ENCODE data around the gene BOC. TPM values are rescaled to one million over a fixed set of nuclear protein-coding genes. Genes with fewer than 3 reads are reported as not detected.
A peak's percentile ranks its signal among the peaks of the same experiment; 100 is the strongest.

BOC gene
- total RNA-seq, 3 donors from 2014 or later: 48.8 to 56.6 (median 55.1) TPM

- no peaks in the 10 kb centered on the region for H3K27me3 ChIP-seq
- intact Hi-C loops (cut with DNase I; ENCODE audit: low total_unique reads): no loop called here
- no peak for DNase-seq (ENCODE audit: low spot score in 2 of 2)
- peak overlapping the region; percentile 91 to 92 for H3K27ac ChIP-seq
- no peaks in the 10 kb centered on the region for H3K36me3 ChIP-seq
- H3K4me3 ChIP-seq: no peak overlapping the region
- H3K4me1 ChIP-seq: peaks cover 0 to 16% of the 10 kb centered on the region in 2 donors
- TF ChIP-seq POLR2AphosphoS5 (IDR thresholded peaks at IDR 0.05) (no peak), CTCF (IDR thresholded peaks at IDR 0.05) (no peak), POLR2A (IDR thresholded peaks at IDR 0.05) (no peak)
- no peaks in the 10 kb centered on the region for H3K9me3 ChIP-seq
Observed at GRCh38 chr3:113243846-113244245, 32.5 kb downstream of the BOC start.

- peak overlapping the region; percentile 92 to 97 for H3K27ac ChIP-seq
- no peaks in the 10 kb centered on the region for H3K27me3 ChIP-seq
- no peaks in the 10 kb centered on the region for H3K9me3 ChIP-seq
- TF ChIP-seq POLR2AphosphoS5 (IDR thresholded peaks at IDR 0.05) (peak in 2 of 3 donors; percentile 12 to 50), POLR2A (IDR thresholded peaks at IDR 0.05) (no peak)
- no peaks in the 10 kb centered on the region for H3K36me3 ChIP-seq
- peak overlapping the region in 1 of 3 donors; percentile 29 for H3K4me3 ChIP-seq
- intact Hi-C loops (cut with DNase I; ENCODE audit: low total_unique reads): no loop called here
- peaks cover 0 to 9% of the 10 kb centered on the region in 2 donors for H3K4me1 ChIP-seq
- no peak for DNase-seq (ENCODE audit: low spot score in 2 of 2)
Observed at GRCh38 chr3:113245761-113246161, 34.4 kb downstream of the BOC start.

GRCh38 chr3:113247068-113247467 lies 35.7 kb downstream of the BOC start:
- Histone ChIP-seq H3K9me3 (no peaks in the 10 kb centered on the region), H3K4me1 (peaks cover 0 to 9% of the 10 kb centered on the region in 2 donors), H3K27me3 (no peaks in the 10 kb centered on the region), H3K36me3 (no peaks in the 10 kb centered on the region), H3K4me3 (peak overlapping the region in 1 of 3 donors; percentile 26), H3K27ac (peak overlapping the region; percentile 92 to 97)
- DNase-seq (ENCODE audit: low spot score in 2 of 2): no peak
- TF ChIP-seq CTCF (IDR thresholded peaks at IDR 0.05): no peak
- no peak for TF ChIP-seq POLR2A (IDR thresholded peaks at IDR 0.05)
- no peak for TF ChIP-seq POLR2AphosphoS5 (IDR thresholded peaks at IDR 0.05)
- intact Hi-C loops (cut with DNase I; ENCODE audit: low total_unique reads): no loop called here

GRCh38 chr3:113247675-113248458 lies 36.5 kb downstream of the BOC start:
- H3K4me3 ChIP-seq: peak overlapping the region in 1 of 3 donors; percentile 39
- H3K27ac ChIP-seq: peak overlapping the region; percentile 92 to 97
- no peaks in the 10 kb centered on the region for H3K27me3 ChIP-seq
- no peaks in the 10 kb centered on the region for H3K9me3 ChIP-seq
- peak in 2 of 3 donors; percentile 17 to 81 for TF ChIP-seq POLR2AphosphoS5 (IDR thresholded peaks at IDR 0.05)
- no peak for TF ChIP-seq POLR2A (IDR thresholded peaks at IDR 0.05)
- DNase-seq (ENCODE audit: low spot score in 2 of 2): no peak
- H3K36me3 ChIP-seq: no peaks in the 10 kb centered on the region
- intact Hi-C loops (cut with DNase I; ENCODE audit: low total_unique reads): no loop called here
- peaks cover 0 to 9% of the 10 kb centered on the region in 2 donors for H3K4me1 ChIP-seq

- H3K4me1 ChIP-seq: peaks cover 0 to 19% of the 10 kb centered on the region in 2 donors
- intact Hi-C loops (cut with DNase I; ENCODE audit: low total_unique reads): no loop called here
- peak overlapping the region; percentile 92 to 97 for H3K27ac ChIP-seq
Observed at GRCh38 chr3:113249111-113249510, 37.8 kb downstream of the BOC start.

More at GRCh38 chr3:113249111-113249510, 37.8 kb downstream of the BOC start:
- Histone ChIP-seq H3K27me3 (no peaks in the 10 kb centered on the region), H3K36me3 (no peaks in the 10 kb centered on the region), H3K4me3 (no peak overlapping the region), H3K9me3 (no peaks in the 10 kb centered on the region)
- no peak for TF ChIP-seq POLR2AphosphoS5 (IDR thresholded peaks at IDR 0.05)
- no peak for TF ChIP-seq CTCF (IDR thresholded peaks at IDR 0.05)
- TF ChIP-seq POLR2A (IDR thresholded peaks at IDR 0.05): no peak
- DNase-seq (ENCODE audit: low spot score in 2 of 2): peak in 1 of 2 donors; percentile 54

All from breast epithelium (tissue), 4 donors.